ENCODE measurements around the gene KCNT1. TPM values are rescaled to one million over a fixed set of nuclear protein-coding genes. Genes with fewer than 3 reads are reported as not detected.

The KCNT1 gene
- total RNA-seq, 1 donor from 2014 or later: not detected

GRCh38 chr9:135766251-135766650 lies 64.3 kb downstream of the KCNT1 start:
- no peaks in the 10 kb centered on the region for H3K4me1 ChIP-seq
- no peaks in the 10 kb centered on the region for H3K27me3 ChIP-seq
- H3K4me3 ChIP-seq: no peak overlapping the region
- no peaks in the 10 kb centered on the region for H3K36me3 ChIP-seq
- TF ChIP-seq POLR2A (IDR thresholded peaks at IDR 0.05): no peak
- TF ChIP-seq CTCF (IDR thresholded peaks at IDR 0.05): no peak
- TF ChIP-seq POLR2AphosphoS5 (IDR thresholded peaks at IDR 0.05; ENCODE audit: insufficient read depth in 1 of 2, low read depth in 1 of 2): no peak
- intact Hi-C loops (cut with DNase I): no loop called here
- DNase-seq (ENCODE audit: extremely low spot score in 2 of 2): no peak
- H3K9me3 ChIP-seq: peaks cover 9% of the 10 kb centered on the region
- H3K27ac ChIP-seq: no peak overlapping the region

- no peak for DNase-seq (ENCODE audit: extremely low spot score in 2 of 2)
- no peak for TF ChIP-seq POLR2A (IDR thresholded peaks at IDR 0.05)
- no peak for TF ChIP-seq POLR2AphosphoS5 (IDR thresholded peaks at IDR 0.05; ENCODE audit: insufficient read depth in 1 of 2, low read depth in 1 of 2)
- TF ChIP-seq CTCF (IDR thresholded peaks at IDR 0.05): no peak
- intact Hi-C loops (cut with DNase I): no loop called here
- no peaks in the 10 kb centered on the region for H3K4me1 ChIP-seq
- H3K27ac ChIP-seq: no peak overlapping the region
- peaks cover 9% of the 10 kb centered on the region for H3K9me3 ChIP-seq
- H3K4me3 ChIP-seq: no peak overlapping the region
- no peaks in the 10 kb centered on the region for H3K36me3 ChIP-seq
- no peaks in the 10 kb centered on the region for H3K27me3 ChIP-seq
Measured at GRCh38 chr9:135766707-135767106, 64.7 kb downstream of the KCNT1 start.

GRCh38 chr9:135768516-135769218 lies 66.7 kb downstream of the KCNT1 start:
- Histone ChIP-seq H3K27me3 (no peaks in the 10 kb centered on the region), H3K27ac (no peak overlapping the region), H3K9me3 (peaks cover 9% of the 10 kb centered on the region), H3K4me3 (no peak overlapping the region), H3K4me1 (no peaks in the 10 kb centered on the region), H3K36me3 (no peaks in the 10 kb centered on the region)
- DNase-seq (ENCODE audit: extremely low spot score in 2 of 2): no peak
- no peak for TF ChIP-seq POLR2A (IDR thresholded peaks at IDR 0.05)
- TF ChIP-seq POLR2AphosphoS5 (IDR thresholded peaks at IDR 0.05; ENCODE audit: insufficient read depth in 1 of 2, low read depth in 1 of 2): no peak
- no peak for TF ChIP-seq CTCF (IDR thresholded peaks at IDR 0.05)
- intact Hi-C loops (cut with DNase I): no loop called here

GRCh38 chr9:135769489-135770202 lies 67.7 kb downstream of the KCNT1 start:
- H3K4me3 ChIP-seq: no peak overlapping the region
- peaks cover 9% of the 10 kb centered on the region for H3K9me3 ChIP-seq
- H3K36me3 ChIP-seq: no peaks in the 10 kb centered on the region
- no peaks in the 10 kb centered on the region for H3K27me3 ChIP-seq
- DNase-seq (ENCODE audit: extremely low spot score in 2 of 2): no peak
- intact Hi-C loops (cut with DNase I): no loop called here
- TF ChIP-seq POLR2AphosphoS5 (IDR thresholded peaks at IDR 0.05; ENCODE audit: insufficient read depth in 1 of 2, low read depth in 1 of 2) (no peak), CTCF (IDR thresholded peaks at IDR 0.05) (no peak), POLR2A (IDR thresholded peaks at IDR 0.05) (no peak)
- no peaks in the 10 kb centered on the region for H3K4me1 ChIP-seq
- no peak overlapping the region for H3K27ac ChIP-seq

- peaks cover 9% of the 10 kb centered on the region for H3K9me3 ChIP-seq
- H3K36me3 ChIP-seq: no peaks in the 10 kb centered on the region
- TF ChIP-seq POLR2A (IDR thresholded peaks at IDR 0.05) (no peak), CTCF (IDR thresholded peaks at IDR 0.05) (no peak), POLR2AphosphoS5 (IDR thresholded peaks at IDR 0.05; ENCODE audit: insufficient read depth in 1 of 2, low read depth in 1 of 2) (no peak)
- intact Hi-C loops (cut with DNase I): no loop called here
- no peak overlapping the region for H3K27ac ChIP-seq
- no peaks in the 10 kb centered on the region for H3K4me1 ChIP-seq
- H3K27me3 ChIP-seq: no peaks in the 10 kb centered on the region
- no peak for DNase-seq (ENCODE audit: extremely low spot score in 2 of 2)
- H3K4me3 ChIP-seq: no peak overlapping the region
Measured at GRCh38 chr9:135770203-135770535, 68.2 kb downstream of the KCNT1 start.

All from vagina (tissue), 2 donors.